Measurements from ENCODE around the gene CDK11B.

CDK11B gene

DNA sequence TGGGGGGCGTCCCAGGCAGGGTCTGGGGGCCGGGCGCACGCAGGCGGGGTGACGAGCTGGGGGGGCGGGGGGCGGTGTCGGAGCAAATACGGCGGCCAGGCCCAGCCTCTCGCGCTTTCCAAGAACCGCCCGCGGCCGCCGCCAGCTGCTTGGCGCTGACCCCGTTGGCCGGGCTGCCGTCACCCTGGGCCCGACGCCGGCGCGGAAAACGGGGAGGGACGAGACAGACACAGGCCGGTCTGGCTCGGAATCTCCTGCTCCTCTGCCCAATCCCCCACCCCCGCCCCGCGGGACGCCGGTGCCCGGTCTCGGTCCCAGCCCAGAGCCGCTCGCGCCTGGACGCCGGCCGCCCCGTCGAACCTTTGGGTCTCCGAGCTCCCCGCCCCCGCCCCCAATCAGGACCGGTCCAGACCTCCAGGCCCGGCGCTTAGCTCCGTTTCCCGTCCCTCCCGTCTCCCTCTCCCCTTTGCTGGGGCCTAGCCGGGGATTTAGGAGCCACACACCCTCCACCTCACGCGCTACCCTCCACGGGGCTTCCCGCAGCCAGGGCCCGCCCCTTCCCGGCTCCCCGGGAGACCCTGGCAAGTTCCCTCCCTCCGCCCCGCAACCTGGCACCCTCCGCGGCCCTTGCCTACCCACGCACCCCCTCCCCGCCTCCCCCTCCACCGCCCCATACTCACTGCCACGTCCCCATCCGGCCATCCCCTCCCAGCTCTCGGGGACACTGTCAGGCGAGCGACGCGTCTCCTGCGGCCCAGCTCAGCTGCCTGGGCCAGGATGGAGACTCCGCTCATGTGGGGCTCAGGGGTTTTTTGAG is 27.6 kb downstream of the CDK11B start:
- Histone ChIP-seq H3K9me3 (ENCODE audit: control insufficient read depth, low read length) (no peaks in the 10 kb centered on the region), H3K4me1 (ENCODE audit: control insufficient read depth, insufficient read depth, low read length, poor library complexity, severe bottlenecking) (no peaks in the 10 kb centered on the region), H3K27ac (ENCODE audit: low read depth, low read length, severe bottlenecking) (no peak overlapping the region), H3K36me3 (ENCODE audit: control insufficient read depth, insufficient read depth, low read length) (peaks cover 9% of the 10 kb centered on the region), H3K4me3 (ENCODE audit: extremely low read depth, insufficient read depth, low read length, poor library complexity, severe bottlenecking) (peak overlapping the region; percentile 30)
- 26 to 34% methylated on average over 17 to 56 of the region's 79 CpGs for WGBS, 2 experiments (ENCODE audit: insufficient coverage in 2 of 2)

DNA sequence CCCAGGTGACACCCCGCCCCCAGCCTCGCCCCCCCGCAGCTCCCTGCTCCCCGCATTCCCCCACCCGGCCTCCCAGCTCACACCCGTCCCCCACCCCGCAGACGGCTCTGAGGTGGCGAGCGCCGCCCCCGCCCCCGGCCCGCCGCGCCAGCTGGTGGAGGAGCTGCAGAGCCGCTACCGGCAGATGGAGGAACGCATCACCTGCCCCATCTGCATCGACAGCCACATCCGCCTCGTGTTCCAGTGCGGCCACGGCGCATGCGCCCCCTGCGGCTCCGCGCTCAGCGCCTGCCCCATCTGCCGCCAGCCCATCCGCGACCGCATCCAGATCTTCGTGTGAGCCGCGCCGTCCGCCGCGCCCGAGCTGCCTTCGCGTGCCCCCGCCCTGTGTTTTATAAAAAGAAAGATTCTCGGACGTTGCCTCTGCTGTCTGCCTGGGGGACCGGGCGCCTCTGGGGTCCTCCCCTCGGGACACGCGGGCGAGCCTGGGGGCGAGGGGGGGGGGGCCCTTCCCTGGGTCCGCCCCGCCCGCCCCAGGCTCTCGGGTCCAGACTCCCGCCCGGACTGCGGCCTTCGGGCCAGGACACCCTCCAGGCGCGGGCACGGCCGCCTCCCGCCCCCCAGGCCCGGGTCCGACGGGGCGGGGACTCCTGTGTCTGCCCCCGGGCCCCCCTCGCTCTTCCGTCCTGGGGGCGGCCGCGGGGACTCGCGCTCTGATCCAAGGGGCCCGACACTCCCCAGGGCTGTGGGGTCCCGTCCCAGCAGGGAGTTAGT is 28.4 kb downstream of the CDK11B start:
- 32 to 39% methylated on average over 32 to 45 of the region's 81 CpGs for WGBS, 2 experiments (ENCODE audit: insufficient coverage in 2 of 2)
- Histone ChIP-seq H3K27ac (ENCODE audit: low read depth, low read length, severe bottlenecking) (no peak overlapping the region), H3K4me3 (ENCODE audit: extremely low read depth, insufficient read depth, low read length, poor library complexity, severe bottlenecking) (no peak overlapping the region), H3K9me3 (ENCODE audit: control insufficient read depth, low read length) (no peaks in the 10 kb centered on the region), H3K4me1 (ENCODE audit: control insufficient read depth, insufficient read depth, low read length, poor library complexity, severe bottlenecking) (no peaks in the 10 kb centered on the region), H3K36me3 (ENCODE audit: control insufficient read depth, insufficient read depth, low read length) (peaks cover 9% of the 10 kb centered on the region)

DNA sequence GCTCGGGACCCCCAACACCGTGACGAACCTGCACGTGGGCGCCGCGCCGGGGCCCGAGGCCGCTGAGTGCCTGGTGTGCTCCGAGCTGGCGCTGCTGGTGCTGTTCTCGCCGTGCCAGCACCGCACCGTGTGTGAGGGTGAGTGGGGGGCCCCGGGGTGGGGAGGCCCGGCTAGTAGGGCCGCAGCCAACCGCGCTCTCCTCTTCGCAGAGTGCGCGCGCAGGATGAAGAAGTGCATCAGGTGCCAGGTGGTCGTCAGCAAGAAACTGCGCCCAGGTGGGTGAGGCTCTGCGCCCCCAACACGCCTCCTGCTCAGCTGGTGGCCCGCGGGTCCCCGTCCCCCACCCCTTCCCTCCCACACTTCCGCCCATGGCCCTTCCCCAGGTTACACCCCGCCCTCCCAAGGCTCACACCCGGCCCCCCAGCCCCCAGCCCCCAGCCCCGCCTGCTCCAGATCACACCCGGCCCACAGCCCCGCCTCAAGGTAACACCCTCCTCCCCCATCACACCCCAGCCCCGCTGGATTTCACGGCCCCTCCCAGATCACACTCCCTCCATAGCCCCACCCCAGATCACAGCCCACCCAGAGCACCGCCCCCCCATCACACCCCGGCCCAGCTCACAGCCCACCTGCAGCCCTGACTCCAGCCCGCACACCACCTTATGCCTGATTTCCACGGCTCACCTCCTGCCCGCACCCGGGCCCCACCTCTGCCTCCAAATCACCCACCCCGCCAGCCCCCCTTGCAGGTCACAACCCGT is 29.2 kb downstream of the CDK11B start:
- WGBS, 2 experiments (ENCODE audit: insufficient coverage in 2 of 2): 88 to 95% methylated on average over 23 to 35 of the region's 48 CpGs
- Histone ChIP-seq H3K27ac (ENCODE audit: low read depth, low read length, severe bottlenecking) (no peak overlapping the region), H3K36me3 (ENCODE audit: control insufficient read depth, insufficient read depth, low read length) (peaks cover 16% of the 10 kb centered on the region), H3K4me3 (ENCODE audit: extremely low read depth, insufficient read depth, low read length, poor library complexity, severe bottlenecking) (no peak overlapping the region), H3K9me3 (ENCODE audit: control insufficient read depth, low read length) (no peaks in the 10 kb centered on the region), H3K4me1 (ENCODE audit: control insufficient read depth, insufficient read depth, low read length, poor library complexity, severe bottlenecking) (no peaks in the 10 kb centered on the region)

- Histone ChIP-seq H3K9me3 (ENCODE audit: control insufficient read depth, low read length) (no peaks in the 10 kb centered on the region), H3K4me3 (ENCODE audit: extremely low read depth, insufficient read depth, low read length, poor library complexity, severe bottlenecking) (no peak overlapping the region), H3K27ac (ENCODE audit: low read depth, low read length, severe bottlenecking) (no peak overlapping the region), H3K4me1 (ENCODE audit: control insufficient read depth, insufficient read depth, low read length, poor library complexity, severe bottlenecking) (no peaks in the 10 kb centered on the region), H3K36me3 (ENCODE audit: control insufficient read depth, insufficient read depth, low read length) (peaks cover 21% of the 10 kb centered on the region)
- WGBS, 2 experiments (ENCODE audit: insufficient coverage in 2 of 2): 90 to 93% methylated on average over 37 to 48 of the region's 53 CpGs
Measured at GRCh38 chr1:1628754-1629429, 29.9 kb downstream of the CDK11B start.

DNA sequence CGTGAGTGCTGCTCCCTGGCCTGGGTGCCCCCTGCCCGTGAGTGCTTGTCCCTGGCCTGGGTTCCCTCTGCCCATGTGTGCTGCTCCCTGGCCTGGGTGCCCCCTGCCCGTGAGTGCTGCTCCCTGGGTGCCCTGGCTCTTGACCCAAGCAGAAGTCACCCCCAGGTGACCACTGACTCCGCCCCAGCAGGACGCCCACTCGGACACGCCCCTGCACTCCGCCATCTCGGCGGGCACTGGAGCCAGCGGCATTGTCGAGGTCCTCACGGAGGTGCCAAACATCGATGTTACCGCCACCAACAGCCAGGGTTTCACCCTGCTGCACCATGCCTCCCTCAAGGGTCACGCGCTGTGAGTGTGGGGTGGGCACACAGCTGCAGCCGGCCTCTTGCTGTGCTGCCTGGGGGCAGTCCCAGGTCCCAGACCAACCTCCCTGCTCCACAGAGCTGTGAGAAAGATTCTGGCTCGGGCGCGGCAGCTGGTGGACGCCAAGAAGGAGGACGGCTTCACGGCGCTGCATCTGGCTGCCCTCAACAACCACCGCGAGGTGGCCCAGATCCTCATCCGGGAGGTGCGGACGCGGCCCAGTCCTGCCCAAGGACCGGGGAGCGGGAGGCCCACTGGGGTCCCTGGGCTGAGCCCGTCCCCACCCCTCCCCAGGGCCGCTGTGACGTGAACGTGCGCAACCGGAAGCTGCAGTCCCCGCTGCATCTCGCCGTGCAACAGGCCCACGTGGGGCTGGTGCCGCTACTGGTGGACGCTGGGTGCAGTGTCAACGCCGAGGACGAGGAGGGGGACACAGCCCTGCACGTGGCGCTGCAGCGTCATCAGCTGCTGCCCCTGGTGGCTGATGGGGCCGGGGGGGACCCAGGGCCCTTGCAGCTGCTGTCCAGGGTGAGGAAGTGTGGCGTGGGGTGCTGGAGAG is 30.7 kb downstream of the CDK11B start:
- H3K9me3 ChIP-seq (ENCODE audit: control insufficient read depth, low read length): no peaks in the 10 kb centered on the region
- no peak overlapping the region for H3K4me3 ChIP-seq (ENCODE audit: extremely low read depth, insufficient read depth, low read length, poor library complexity, severe bottlenecking)
- no peaks in the 10 kb centered on the region for H3K4me1 ChIP-seq (ENCODE audit: control insufficient read depth, insufficient read depth, low read length, poor library complexity, severe bottlenecking)
- H3K27ac ChIP-seq (ENCODE audit: low read depth, low read length, severe bottlenecking): no peak overlapping the region
- WGBS, 2 experiments (ENCODE audit: insufficient coverage in 2 of 2): 93 to 95% methylated on average over 50 to 51 of the region's 53 CpGs
- peaks cover 21% of the 10 kb centered on the region for H3K36me3 ChIP-seq (ENCODE audit: control insufficient read depth, insufficient read depth, low read length)

GRCh38 chr1:1627261-1627828 is 31.5 kb downstream of the CDK11B start:
- Histone ChIP-seq H3K36me3 (ENCODE audit: control insufficient read depth, insufficient read depth, low read length) (peaks cover 21% of the 10 kb centered on the region), H3K9me3 (ENCODE audit: control insufficient read depth, low read length) (no peaks in the 10 kb centered on the region), H3K4me3 (ENCODE audit: extremely low read depth, insufficient read depth, low read length, poor library complexity, severe bottlenecking) (no peak overlapping the region), H3K4me1 (ENCODE audit: control insufficient read depth, insufficient read depth, low read length, poor library complexity, severe bottlenecking) (no peaks in the 10 kb centered on the region), H3K27ac (ENCODE audit: low read depth, low read length, severe bottlenecking) (no peak overlapping the region)
- WGBS, 2 experiments (ENCODE audit: insufficient coverage in 2 of 2): 88 to 94% methylated on average over 25 to 27 of the region's 37 CpGs

- Histone ChIP-seq H3K9me3 (ENCODE audit: control insufficient read depth, low read length) (no peaks in the 10 kb centered on the region), H3K4me1 (ENCODE audit: control insufficient read depth, insufficient read depth, low read length, poor library complexity, severe bottlenecking) (no peaks in the 10 kb centered on the region), H3K4me3 (ENCODE audit: extremely low read depth, insufficient read depth, low read length, poor library complexity, severe bottlenecking) (no peak overlapping the region), H3K27ac (ENCODE audit: low read depth, low read length, severe bottlenecking) (no peak overlapping the region), H3K36me3 (ENCODE audit: control insufficient read depth, insufficient read depth, low read length) (peaks cover 21% of the 10 kb centered on the region)
- 93 to 100% methylated on average over 36 to 40 of the region's 48 CpGs for WGBS, 2 experiments (ENCODE audit: insufficient coverage in 2 of 2)
Measured at GRCh38 chr1:1626207-1627141, 32.3 kb downstream of the CDK11B start.

- Histone ChIP-seq H3K9me3 (ENCODE audit: control insufficient read depth, low read length) (no peaks in the 10 kb centered on the region), H3K36me3 (ENCODE audit: control insufficient read depth, insufficient read depth, low read length) (peaks cover 21% of the 10 kb centered on the region), H3K27ac (ENCODE audit: low read depth, low read length, severe bottlenecking) (no peak overlapping the region), H3K4me1 (ENCODE audit: control insufficient read depth, insufficient read depth, low read length, poor library complexity, severe bottlenecking) (no peaks in the 10 kb centered on the region), H3K4me3 (ENCODE audit: extremely low read depth, insufficient read depth, low read length, poor library complexity, severe bottlenecking) (no peak overlapping the region)
- WGBS, 2 experiments (ENCODE audit: insufficient coverage in 2 of 2): 96 to 100% methylated on average over 4 to 7 of the region's 8 CpGs
Measured at GRCh38 chr1:1625824-1626206, 33.0 kb downstream of the CDK11B start.

GRCh38 chr1:1625404-1625775 is 33.4 kb downstream of the CDK11B start:
- 89 to 95% methylated on average over 7 to 23 of the region's 28 CpGs for WGBS, 2 experiments (ENCODE audit: insufficient coverage in 2 of 2)

More at GRCh38 chr1:1625404-1625775, 33.4 kb downstream of the CDK11B start:
- H3K9me3 ChIP-seq (ENCODE audit: control insufficient read depth, low read length): no peaks in the 10 kb centered on the region
- H3K36me3 ChIP-seq (ENCODE audit: control insufficient read depth, insufficient read depth, low read length): peaks cover 21% of the 10 kb centered on the region
- H3K4me1 ChIP-seq (ENCODE audit: control insufficient read depth, insufficient read depth, low read length, poor library complexity, severe bottlenecking): no peaks in the 10 kb centered on the region
- no peak overlapping the region for H3K4me3 ChIP-seq (ENCODE audit: extremely low read depth, insufficient read depth, low read length, poor library complexity, severe bottlenecking)
- no peak overlapping the region for H3K27ac ChIP-seq (ENCODE audit: low read depth, low read length, severe bottlenecking)
